Measurements from ENCODE around the gene ITGA7.

The ITGA7 gene

GRCh38 chr12:55729819-55730818 lies 22.4 kb upstream of the ITGA7 start:
- TF ChIP-seq CTCF (conservative IDR thresholded peaks at IDR 0.05): no peak
- no peak for TF ChIP-seq ZFX (IDR thresholded peaks at IDR 0.05)
- H3K27ac ChIP-seq: peak overlapping the region; percentile 91

GRCh38 chr12:55728939-55729818 lies 21.5 kb upstream of the ITGA7 start, which contains the start of gene CD63:
TSS of gene CD63 (minus strand) at chr12:55729009. CDS start at chr12:55728341, 668 bp downstream.
- H3K27ac ChIP-seq: peak within 1 kb of the TSS; percentile 91
- TF ChIP-seq CTCF (conservative IDR thresholded peaks at IDR 0.05): no peak
- peak; percentile 83; the same call in 1 of the 2 replicates for TF ChIP-seq ZFX (IDR thresholded peaks at IDR 0.05)

GRCh38 chr12:55728186-55728938 lies 20.7 kb upstream of the ITGA7 start:
- peak overlapping the region; percentile 91 for H3K27ac ChIP-seq
- TF ChIP-seq ZFX (IDR thresholded peaks at IDR 0.05): no peak
- TF ChIP-seq CTCF (conservative IDR thresholded peaks at IDR 0.05): no peak

GRCh38 chr12:55727643-55728185 lies 20.0 kb upstream of the ITGA7 start:
- H3K27ac ChIP-seq: peak overlapping the region; percentile 91

GRCh38 chr12:55726971-55727370 lies 19.3 kb upstream of the ITGA7 start:
- peak overlapping the region; percentile 91 for H3K27ac ChIP-seq
- no peak for TF ChIP-seq ZFX (IDR thresholded peaks at IDR 0.05)
- TF ChIP-seq CTCF (conservative IDR thresholded peaks at IDR 0.05): no peak

More at GRCh38 chr12:55727643-55728185, 20.0 kb upstream of the ITGA7 start:
- no peak for TF ChIP-seq ZFX (IDR thresholded peaks at IDR 0.05)
- no peak for TF ChIP-seq CTCF (conservative IDR thresholded peaks at IDR 0.05)

GRCh38 chr12:55725556-55725955 lies 17.9 kb upstream of the ITGA7 start:
- no peak for TF ChIP-seq ZFX (IDR thresholded peaks at IDR 0.05)
- no peak overlapping the region for H3K27ac ChIP-seq

- no peak overlapping the region for H3K27ac ChIP-seq
- no peak; the same call in 1 of the 2 replicates for TF ChIP-seq CTCF (conservative IDR thresholded peaks at IDR 0.05)
- TF ChIP-seq ZFX (IDR thresholded peaks at IDR 0.05): no peak
Observed at GRCh38 chr12:55724940-55725309, 17.2 kb upstream of the ITGA7 start.
